HG03097 (cell line): ENCODE measurements around the gene OVCH1.
A peak's percentile ranks its signal among the peaks of the same experiment; 100 is the strongest.

Experiments
- ATAC-seq: cut with Tn5 transposase; IDR thresholded peaks from one replicate; pipeline ENCODE4 v1.9.1; 2021; ENCODE audit not compliant: unreplicated experiment, low FRiP score

OVCH1 gene

GRCh38 chr12:29497588-29497987, at the start of gene OVCH1:
Gene OVCH1 (minus strand): TSS chr12:29497686. CDS start chr12:29497686, 0 bp downstream.
- ATAC-seq: no peak

GRCh38 chr12:29547151-29547632, 49.7 kb upstream of the OVCH1 start:
- no peak for ATAC-seq

GRCh38 chr12:29546000-29546399, 48.5 kb upstream of the OVCH1 start:
- ATAC-seq: no peak

GRCh38 chr12:29545102-29545467, 47.6 kb upstream of the OVCH1 start:
- ATAC-seq: peak; percentile 73

GRCh38 chr12:29544428-29545101, 47.1 kb upstream of the OVCH1 start:
- ATAC-seq: peak; percentile 39

- no peak for ATAC-seq
These were observed 45.5 kb upstream of the OVCH1 start for GRCh38 chr12:29543036-29543435.

- ATAC-seq: no peak
These were observed 39.8 kb upstream of the OVCH1 start for GRCh38 chr12:29537298-29537697.

- ATAC-seq: no peak
These were observed 37.4 kb upstream of the OVCH1 start for GRCh38 chr12:29534935-29535334.

GRCh38 chr12:29533815-29534489, 36.5 kb upstream of the OVCH1 start:
- ATAC-seq: no peak

- no peak for ATAC-seq
These were observed 34.0 kb upstream of the OVCH1 start for GRCh38 chr12:29531471-29531870.

GRCh38 chr12:29530436-29530835, 33.0 kb upstream of the OVCH1 start:
- no peak for ATAC-seq

- ATAC-seq: no peak
These were observed 30.7 kb upstream of the OVCH1 start for GRCh38 chr12:29528161-29528560.

- no peak for ATAC-seq
These were observed 24.5 kb upstream of the OVCH1 start for GRCh38 chr12:29521951-29522350.

GRCh38 chr12:29519585-29520182, 22.2 kb upstream of the OVCH1 start:
- no peak for ATAC-seq

- ATAC-seq: no peak
These were observed 20.9 kb upstream of the OVCH1 start for GRCh38 chr12:29518407-29518806.

GRCh38 chr12:29517264-29517663, 19.8 kb upstream of the OVCH1 start:
- ATAC-seq: no peak

- ATAC-seq: no peak
These were observed 19.0 kb upstream of the OVCH1 start for GRCh38 chr12:29516431-29516875.

GRCh38 chr12:29510591-29511185, 13.2 kb upstream of the OVCH1 start:
- ATAC-seq: no peak

GRCh38 chr12:29509503-29509902, 12.0 kb upstream of the OVCH1 start:
- ATAC-seq: no peak

- no peak for ATAC-seq
These were observed 11.5 kb upstream of the OVCH1 start for GRCh38 chr12:29508949-29509348.

GRCh38 chr12:29505122-29505521, 7.6 kb upstream of the OVCH1 start:
- ATAC-seq: no peak
